GM23338 (cell line): Measurements from ENCODE around the gene ZFHX3.

Experiments used
- CREB1 ChIP-seq: fragments of 250-450 bp; sonication (Bioruptor Pico); IDR thresholded peaks from 2 replicates; pipeline ENCODE4 v1.5.0; 2020; ENCODE audit warnings: low read depth, mild to moderate bottlenecking, moderate library complexity
- EZH2 ChIP-seq: fragments of 200-600 bp; sonication (generic); IDR thresholded peaks from one replicate; pipeline ENCODE4 v1.8.0; 2017; ENCODE audit warnings: antibody characterized with exemption, mild to moderate bottlenecking, low read depth; ENCODE audit not compliant: unreplicated experiment
- EZH2phosphoT487 ChIP-seq: fragments of 200-600 bp; sonication (generic); IDR thresholded peaks from one replicate; pipeline ENCODE4 v1.8.1; 2018; ENCODE audit warnings: antibody characterized with exemption; ENCODE audit not compliant: unreplicated experiment
- JUNB ChIP-seq: IDR thresholded peaks from one replicate; pipeline ENCODE4 v1.6.1; 2016; ENCODE audit warnings: antibody characterized with exemption; ENCODE audit not compliant: unreplicated experiment
- NANOG ChIP-seq: IDR thresholded peaks from 2 replicates; pipeline ENCODE4 v1.6.1; 2016; ENCODE audit warnings: antibody characterized with exemption, borderline replicate concordance
- POLR2AphosphoS5 ChIP-seq: IDR thresholded peaks from 2 replicates; pipeline ENCODE4 v1.6.1; 2016; ENCODE audit warnings: antibody characterized with exemption, low read depth
- STAT1 ChIP-seq: IDR thresholded peaks from one replicate; pipeline ENCODE4 v1.6.1; 2016; ENCODE audit warnings: antibody characterized with exemption; ENCODE audit not compliant: unreplicated experiment
- ZNF114 ChIP-seq: fragments of 250-450 bp; sonication (Bioruptor Pico); IDR thresholded peaks from 2 replicates; pipeline ENCODE4 v1.5.0; 2020; ENCODE audit warnings: mild to moderate bottlenecking, moderate library complexity
- TF ChIP-seq, protein P1 (sequence below), 2 experiments: fragments of 200-600 bp in 1 of 2; sonication (generic) in 1 of 2; conservative IDR thresholded peaks; 2 replicates each; pipeline versions ENCODE4 v1.5.1 to v1.6.1; 2016 to 2017; ENCODE audit warnings: antibody characterized with exemption in 2 of 2, low read depth in 2 of 2, mild to moderate bottlenecking in 2 of 2, moderate library complexity in 1 of 2
- TF ChIP-seq, protein P2 (sequence below): IDR thresholded peaks from one replicate; pipeline ENCODE4 v1.6.1; 2018; ENCODE audit warnings: antibody characterized with exemption; ENCODE audit not compliant: unreplicated experiment
- TF ChIP-seq, protein P3 (sequence below): IDR thresholded peaks from 2 replicates; pipeline ENCODE4 v1.6.1; 2016; ENCODE audit warnings: antibody characterized with exemption
- TF ChIP-seq, protein P4 (sequence below): fragments of 250-450 bp; sonication (Bioruptor Pico); IDR thresholded peaks from 2 replicates; pipeline ENCODE4 v1.5.0; 2020; ENCODE audit warnings: mild to moderate bottlenecking, moderate library complexity

DNA sequence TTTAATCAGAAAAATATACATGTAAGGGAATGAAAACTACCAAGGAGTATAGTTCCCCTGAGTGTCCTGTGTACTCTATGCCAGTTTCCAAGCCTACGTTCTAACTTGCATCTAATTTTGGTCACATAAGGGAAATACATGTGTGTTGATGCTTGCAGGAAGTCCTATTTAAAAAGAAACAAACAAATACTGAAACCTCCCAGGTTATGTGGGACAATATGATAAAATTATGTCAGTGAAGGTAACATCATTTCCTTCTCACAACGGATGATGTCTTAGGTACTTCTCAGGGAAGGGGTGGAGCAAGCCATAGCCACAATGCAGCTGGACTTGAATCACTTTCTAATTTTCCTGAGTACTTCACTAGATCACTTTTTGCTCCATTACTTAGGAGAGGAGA lies 115.9 kb downstream of the ZFHX3 start:
- TF ChIP-seq EZH2 (no peak), CREB1 (CRISPR knock-in tag) (no peak), EZH2phosphoT487 (no peak), POLR2AphosphoS5 (no peak), JUNB (no peak), ZNF114 (CRISPR knock-in tag) (no peak), NANOG (no peak), STAT1 (no peak)
- TF ChIP-seq, protein P1, sequence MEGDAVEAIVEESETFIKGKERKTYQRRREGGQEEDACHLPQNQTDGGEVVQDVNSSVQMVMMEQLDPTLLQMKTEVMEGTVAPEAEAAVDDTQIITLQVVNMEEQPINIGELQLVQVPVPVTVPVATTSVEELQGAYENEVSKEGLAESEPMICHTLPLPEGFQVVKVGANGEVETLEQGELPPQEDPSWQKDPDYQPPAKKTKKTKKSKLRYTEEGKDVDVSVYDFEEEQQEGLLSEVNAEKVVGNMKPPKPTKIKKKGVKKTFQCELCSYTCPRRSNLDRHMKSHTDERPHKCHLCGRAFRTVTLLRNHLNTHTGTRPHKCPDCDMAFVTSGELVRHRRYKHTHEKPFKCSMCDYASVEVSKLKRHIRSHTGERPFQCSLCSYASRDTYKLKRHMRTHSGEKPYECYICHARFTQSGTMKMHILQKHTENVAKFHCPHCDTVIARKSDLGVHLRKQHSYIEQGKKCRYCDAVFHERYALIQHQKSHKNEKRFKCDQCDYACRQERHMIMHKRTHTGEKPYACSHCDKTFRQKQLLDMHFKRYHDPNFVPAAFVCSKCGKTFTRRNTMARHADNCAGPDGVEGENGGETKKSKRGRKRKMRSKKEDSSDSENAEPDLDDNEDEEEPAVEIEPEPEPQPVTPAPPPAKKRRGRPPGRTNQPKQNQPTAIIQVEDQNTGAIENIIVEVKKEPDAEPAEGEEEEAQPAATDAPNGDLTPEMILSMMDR (conservative IDR thresholded peaks at IDR 0.05; ENCODE audit: low read depth in 2 of 2): no peak
- TF ChIP-seq, protein P2, sequence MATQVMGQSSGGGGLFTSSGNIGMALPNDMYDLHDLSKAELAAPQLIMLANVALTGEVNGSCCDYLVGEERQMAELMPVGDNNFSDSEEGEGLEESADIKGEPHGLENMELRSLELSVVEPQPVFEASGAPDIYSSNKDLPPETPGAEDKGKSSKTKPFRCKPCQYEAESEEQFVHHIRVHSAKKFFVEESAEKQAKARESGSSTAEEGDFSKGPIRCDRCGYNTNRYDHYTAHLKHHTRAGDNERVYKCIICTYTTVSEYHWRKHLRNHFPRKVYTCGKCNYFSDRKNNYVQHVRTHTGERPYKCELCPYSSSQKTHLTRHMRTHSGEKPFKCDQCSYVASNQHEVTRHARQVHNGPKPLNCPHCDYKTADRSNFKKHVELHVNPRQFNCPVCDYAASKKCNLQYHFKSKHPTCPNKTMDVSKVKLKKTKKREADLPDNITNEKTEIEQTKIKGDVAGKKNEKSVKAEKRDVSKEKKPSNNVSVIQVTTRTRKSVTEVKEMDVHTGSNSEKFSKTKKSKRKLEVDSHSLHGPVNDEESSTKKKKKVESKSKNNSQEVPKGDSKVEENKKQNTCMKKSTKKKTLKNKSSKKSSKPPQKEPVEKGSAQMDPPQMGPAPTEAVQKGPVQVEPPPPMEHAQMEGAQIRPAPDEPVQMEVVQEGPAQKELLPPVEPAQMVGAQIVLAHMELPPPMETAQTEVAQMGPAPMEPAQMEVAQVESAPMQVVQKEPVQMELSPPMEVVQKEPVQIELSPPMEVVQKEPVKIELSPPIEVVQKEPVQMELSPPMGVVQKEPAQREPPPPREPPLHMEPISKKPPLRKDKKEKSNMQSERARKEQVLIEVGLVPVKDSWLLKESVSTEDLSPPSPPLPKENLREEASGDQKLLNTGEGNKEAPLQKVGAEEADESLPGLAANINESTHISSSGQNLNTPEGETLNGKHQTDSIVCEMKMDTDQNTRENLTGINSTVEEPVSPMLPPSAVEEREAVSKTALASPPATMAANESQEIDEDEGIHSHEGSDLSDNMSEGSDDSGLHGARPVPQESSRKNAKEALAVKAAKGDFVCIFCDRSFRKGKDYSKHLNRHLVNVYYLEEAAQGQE: no peak
- TF ChIP-seq, protein P3, sequence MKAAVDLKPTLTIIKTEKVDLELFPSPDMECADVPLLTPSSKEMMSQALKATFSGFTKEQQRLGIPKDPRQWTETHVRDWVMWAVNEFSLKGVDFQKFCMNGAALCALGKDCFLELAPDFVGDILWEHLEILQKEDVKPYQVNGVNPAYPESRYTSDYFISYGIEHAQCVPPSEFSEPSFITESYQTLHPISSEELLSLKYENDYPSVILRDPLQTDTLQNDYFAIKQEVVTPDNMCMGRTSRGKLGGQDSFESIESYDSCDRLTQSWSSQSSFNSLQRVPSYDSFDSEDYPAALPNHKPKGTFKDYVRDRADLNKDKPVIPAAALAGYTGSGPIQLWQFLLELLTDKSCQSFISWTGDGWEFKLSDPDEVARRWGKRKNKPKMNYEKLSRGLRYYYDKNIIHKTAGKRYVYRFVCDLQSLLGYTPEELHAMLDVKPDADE: no peak
- TF ChIP-seq, protein P4, sequence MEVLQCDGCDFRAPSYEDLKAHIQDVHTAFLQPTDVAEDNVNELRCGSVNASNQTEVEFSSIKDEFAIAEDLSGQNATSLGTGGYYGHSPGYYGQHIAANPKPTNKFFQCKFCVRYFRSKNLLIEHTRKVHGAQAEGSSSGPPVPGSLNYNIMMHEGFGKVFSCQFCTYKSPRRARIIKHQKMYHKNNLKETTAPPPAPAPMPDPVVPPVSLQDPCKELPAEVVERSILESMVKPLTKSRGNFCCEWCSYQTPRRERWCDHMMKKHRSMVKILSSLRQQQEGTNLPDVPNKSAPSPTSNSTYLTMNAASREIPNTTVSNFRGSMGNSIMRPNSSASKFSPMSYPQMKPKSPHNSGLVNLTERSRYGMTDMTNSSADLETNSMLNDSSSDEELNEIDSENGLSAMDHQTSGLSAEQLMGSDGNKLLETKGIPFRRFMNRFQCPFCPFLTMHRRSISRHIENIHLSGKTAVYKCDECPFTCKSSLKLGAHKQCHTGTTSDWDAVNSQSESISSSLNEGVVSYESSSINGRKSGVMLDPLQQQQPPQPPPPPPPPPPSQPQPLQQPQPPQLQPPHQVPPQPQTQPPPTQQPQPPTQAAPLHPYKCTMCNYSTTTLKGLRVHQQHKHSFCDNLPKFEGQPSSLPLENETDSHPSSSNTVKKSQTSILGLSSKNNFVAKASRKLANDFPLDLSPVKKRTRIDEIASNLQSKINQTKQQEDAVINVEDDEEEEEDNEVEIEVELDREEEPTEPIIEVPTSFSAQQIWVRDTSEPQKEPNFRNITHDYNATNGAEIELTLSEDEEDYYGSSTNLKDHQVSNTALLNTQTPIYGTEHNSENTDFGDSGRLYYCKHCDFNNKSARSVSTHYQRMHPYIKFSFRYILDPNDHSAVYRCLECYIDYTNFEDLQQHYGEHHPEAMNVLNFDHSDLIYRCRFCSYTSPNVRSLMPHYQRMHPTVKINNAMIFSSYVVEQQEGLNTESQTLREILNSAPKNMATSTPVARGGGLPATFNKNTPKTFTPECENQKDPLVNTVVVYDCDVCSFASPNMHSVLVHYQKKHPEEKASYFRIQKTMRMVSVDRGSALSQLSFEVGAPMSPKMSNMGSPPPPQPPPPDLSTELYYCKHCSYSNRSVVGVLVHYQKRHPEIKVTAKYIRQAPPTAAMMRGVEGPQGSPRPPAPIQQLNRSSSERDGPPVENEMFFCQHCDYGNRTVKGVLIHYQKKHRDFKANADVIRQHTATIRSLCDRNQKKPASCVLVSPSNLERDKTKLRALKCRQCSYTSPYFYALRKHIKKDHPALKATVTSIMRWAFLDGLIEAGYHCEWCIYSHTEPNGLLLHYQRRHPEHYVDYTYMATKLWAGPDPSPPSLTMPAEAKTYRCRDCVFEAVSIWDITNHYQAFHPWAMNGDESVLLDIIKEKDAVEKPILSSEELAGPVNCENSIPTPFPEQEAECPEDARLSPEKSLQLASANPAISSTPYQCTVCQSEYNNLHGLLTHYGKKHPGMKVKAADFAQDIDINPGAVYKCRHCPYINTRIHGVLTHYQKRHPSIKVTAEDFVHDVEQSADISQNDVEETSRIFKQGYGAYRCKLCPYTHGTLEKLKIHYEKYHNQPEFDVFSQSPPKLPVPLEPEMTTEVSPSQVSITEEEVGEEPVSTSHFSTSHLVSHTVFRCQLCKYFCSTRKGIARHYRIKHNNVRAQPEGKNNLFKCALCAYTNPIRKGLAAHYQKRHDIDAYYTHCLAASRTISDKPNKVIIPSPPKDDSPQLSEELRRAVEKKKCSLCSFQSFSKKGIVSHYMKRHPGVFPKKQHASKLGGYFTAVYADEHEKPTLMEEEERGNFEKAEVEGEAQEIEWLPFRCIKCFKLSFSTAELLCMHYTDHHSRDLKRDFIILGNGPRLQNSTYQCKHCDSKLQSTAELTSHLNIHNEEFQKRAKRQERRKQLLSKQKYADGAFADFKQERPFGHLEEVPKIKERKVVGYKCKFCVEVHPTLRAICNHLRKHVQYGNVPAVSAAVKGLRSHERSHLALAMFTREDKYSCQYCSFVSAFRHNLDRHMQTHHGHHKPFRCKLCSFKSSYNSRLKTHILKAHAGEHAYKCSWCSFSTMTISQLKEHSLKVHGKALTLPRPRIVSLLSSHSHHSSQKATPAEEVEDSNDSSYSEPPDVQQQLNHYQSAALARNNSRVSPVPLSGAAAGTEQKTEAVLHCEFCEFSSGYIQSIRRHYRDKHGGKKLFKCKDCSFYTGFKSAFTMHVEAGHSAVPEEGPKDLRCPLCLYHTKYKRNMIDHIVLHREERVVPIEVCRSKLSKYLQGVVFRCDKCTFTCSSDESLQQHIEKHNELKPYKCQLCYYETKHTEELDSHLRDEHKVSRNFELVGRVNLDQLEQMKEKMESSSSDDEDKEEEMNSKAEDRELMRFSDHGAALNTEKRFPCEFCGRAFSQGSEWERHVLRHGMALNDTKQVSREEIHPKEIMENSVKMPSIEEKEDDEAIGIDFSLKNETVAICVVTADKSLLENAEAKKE (CRISPR knock-in tag): no peak
